Measurements from ENCODE around the gene MAPK7. TPM values are rescaled to one million over a fixed set of nuclear protein-coding genes. Genes with fewer than 3 reads are reported as not detected.

Gene MAPK7
- total and polyA plus RNA-seq, 2 of the 8 experiments (the other 6 are each of a cell fraction or from before 2014, with no cell fraction given), result 15.2 to 28.1 TPM

DNA sequence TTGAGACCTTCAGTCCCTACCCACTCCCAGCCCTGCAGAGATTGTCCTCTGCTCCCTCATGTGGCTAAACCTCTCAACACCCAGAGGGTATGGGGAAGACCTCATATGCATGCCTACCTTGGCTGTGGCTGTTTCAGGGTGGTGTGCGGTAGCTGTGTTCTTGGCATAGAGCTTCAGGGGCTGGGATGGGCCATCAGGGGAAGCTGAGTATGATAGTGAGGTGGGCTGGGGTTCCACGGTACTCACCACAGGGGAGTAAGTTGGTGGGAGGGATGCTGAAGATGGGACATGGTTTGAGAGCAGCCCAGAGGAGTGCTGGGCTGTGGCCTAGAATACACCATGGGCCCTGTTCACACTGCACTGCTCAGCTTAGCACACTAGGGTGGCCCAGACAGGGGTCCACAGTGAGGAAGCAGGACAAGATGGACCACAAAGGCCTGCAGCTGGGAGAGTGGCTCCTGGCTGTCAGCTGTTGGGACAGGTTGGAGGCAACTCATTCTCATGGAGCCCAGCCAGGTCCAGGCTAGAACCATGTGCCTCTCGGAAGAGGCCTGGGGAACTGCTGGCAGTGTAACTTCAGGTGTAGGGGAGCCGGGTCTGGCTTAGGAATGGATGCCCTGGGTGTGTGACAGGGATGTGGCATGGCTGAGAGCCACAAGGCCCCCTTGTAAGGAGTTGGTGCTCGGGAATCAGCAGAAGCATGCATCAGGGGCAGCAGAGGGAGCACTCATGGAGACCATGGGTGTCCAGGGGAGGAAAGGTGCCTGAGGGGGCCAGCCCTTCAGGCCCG is 5.6 kb downstream of the MAPK7 start:
- DNase-seq (ENCODE audit: low read depth in 1 of 2, low spot score in 2 of 2) (no peak), FAIRE-seq (no peak)
- H4K91ac ChIP-seq (replicated peaks; ENCODE audit: insufficient read length, low read length), result no peak overlapping the region
- H4K20me1 ChIP-seq (replicated peaks in 1 of 2; ENCODE audit: control insufficient read depth in 1 of 2, insufficient read depth in 2 of 2, low read length in 2 of 2), result peaks cover 3 to 29% of the 10 kb centered on the region in 2 experiments
- peaks cover 8% of the 10 kb centered on the region; the same call in 1 of the 2 replicates for H3K23me2 ChIP-seq (ENCODE audit: low read depth, low read length)
- H3K36me3 ChIP-seq (ENCODE audit: control insufficient read depth in 2 of 4, insufficient read depth in 4 of 4, low read length in 3 of 4), result peaks cover 33 to 61% (median 40%) of the 10 kb centered on the region in 4 experiments
- H3K79me2 ChIP-seq (ENCODE audit: control insufficient read depth in 1 of 2, insufficient read depth in 2 of 2, low read length in 2 of 2), result peaks cover 0 to 25% of the 10 kb centered on the region in 2 experiments; a peak in 2 of 4 replicates
- no peak overlapping the region for H2AK5ac ChIP-seq (ENCODE audit: low read depth, low read length)
- H3K27me3 ChIP-seq (replicated peaks in 1 of 4; ENCODE audit: control insufficient read depth in 3 of 4, extremely low read depth in 1 of 4, insufficient read depth in 3 of 4, low read length in 3 of 4), result no peaks in the 10 kb centered on the region
- CTCF ChIA-PET (ENCODE audit: partially characterized antibody), result interaction anchor here (0.8 to 2.0 kb wide), 3 partner anchors 21 to 383 kb away, joined by 3 to 7 read pairs (median 4); partner anchors contain the start of gene B9D1
- no peak overlapping the region for H2BK5ac ChIP-seq (ENCODE audit: low read depth, low read length)
- no peak overlapping the region for H4K8ac ChIP-seq (ENCODE audit: extremely low read depth, insufficient read depth, low read length)
- H4K5ac ChIP-seq (ENCODE audit: insufficient read length, low read depth, low read length), result no peak overlapping the region
- WGBS, 2 experiments (ENCODE audit: extremely low coverage in 1 of 2, insufficient coverage in 1 of 2, insufficient read length in 1 of 2, insufficient replicate concordance in 2 of 2, low coverage in 1 of 2, low lambda C conversion rate in 2 of 2, missing lambda C conversion rate in 1 of 2), result 97% methylated on average over 6 of the region's 6 CpGs; no CpG with 5 or more reads in 1 of the 2 experiments
- no peak overlapping the region for H3K14ac ChIP-seq (ENCODE audit: insufficient read length)
- H2BK120ac ChIP-seq (replicated peaks; ENCODE audit: low read depth, low read length), result no peak overlapping the region
- no peak overlapping the region for H3K23ac ChIP-seq (ENCODE audit: insufficient read length)
- H3K9me3 ChIP-seq (ENCODE audit: insufficient read depth in 2 of 2, low read depth in 1 of 2, low read length in 1 of 2), result no peaks in the 10 kb centered on the region
- no peak overlapping the region for H3K9ac ChIP-seq (replicated peaks in 1 of 4; ENCODE audit: extremely low read depth in 1 of 4, low read depth in 3 of 4, low read length in 3 of 4)
- H2BK12ac ChIP-seq (ENCODE audit: low read depth, low read length), result no peak overlapping the region
- peaks cover 7 to 22% (median 15%) of the 10 kb centered on the region in 4 experiments for H3K4me1 ChIP-seq (replicated peaks in 1 of 4; ENCODE audit: control insufficient read depth in 3 of 4, insufficient read depth in 4 of 4, low read length in 3 of 4)
- peaks cover 13% of the 10 kb centered on the region for H3K79me1 ChIP-seq (ENCODE audit: low read depth, low read length)
- H3K4ac ChIP-seq (replicated peaks; ENCODE audit: insufficient read length, low read depth, low read length), result no peak overlapping the region
- no peak overlapping the region for H3K27ac ChIP-seq (ENCODE audit: low read depth, low read length)
- H3K4me2 ChIP-seq (ENCODE audit: insufficient read depth in 1 of 2, low read depth in 2 of 2, low read length in 2 of 2), result no peak overlapping the region
- H3K4me3 ChIP-seq (ENCODE audit: extremely low read depth in 1 of 4, insufficient read depth in 2 of 4, low read depth in 3 of 4, low read length in 4 of 4), result no peak overlapping the region
- TF ChIP-seq CEBPB (IDR thresholded peaks at IDR 0.05; ENCODE audit: low read depth, low read length), result no peak
- no peak for TF ChIP-seq EGR1 (IDR thresholded peaks at IDR 0.05; ENCODE audit: borderline replicate concordance, low read depth, low read length)
- no peak for TF ChIP-seq SIRT6 (IDR thresholded peaks at IDR 0.05; ENCODE audit: low read length)
- H3K18ac ChIP-seq (ENCODE audit: extremely low read depth, low read length), result no peak overlapping the region
- POLR2A ChIA-PET (ENCODE audit: partially characterized antibody), result interaction anchor here (0.6 to 1.5 kb wide), 5 partner anchors 13 to 86 kb away, joined by 3 to 6 read pairs (median 3); partner anchors contain the start of gene B9D1
- no peak overlapping the region for H2BK15ac ChIP-seq (ENCODE audit: low read length)
- no peak overlapping the region for H2AFZ ChIP-seq (ENCODE audit: low read length)
- no peak overlapping the region for H2BK20ac ChIP-seq (ENCODE audit: low read length)
- H3K56ac ChIP-seq (replicated peaks; ENCODE audit: insufficient read length, low read depth, low read length), result no peak overlapping the region

All from H1 (cell line).